ENCODE data around the gene ZMIZ1.

Gene ZMIZ1

GRCh38 chr10:79053481-79054202, 15.1 kb upstream of the ZMIZ1 start:
- DNase-seq, result no peak

GRCh38 chr10:79054203-79055099, 14.3 kb upstream of the ZMIZ1 start:
- DNase-seq, result no peak

GRCh38 chr10:79055100-79055782, 13.5 kb upstream of the ZMIZ1 start:
- DNase-seq, result no peak

- DNase-seq, result no peak
These were observed 12.9 kb upstream of the ZMIZ1 start for GRCh38 chr10:79055892-79056291.

DNA sequence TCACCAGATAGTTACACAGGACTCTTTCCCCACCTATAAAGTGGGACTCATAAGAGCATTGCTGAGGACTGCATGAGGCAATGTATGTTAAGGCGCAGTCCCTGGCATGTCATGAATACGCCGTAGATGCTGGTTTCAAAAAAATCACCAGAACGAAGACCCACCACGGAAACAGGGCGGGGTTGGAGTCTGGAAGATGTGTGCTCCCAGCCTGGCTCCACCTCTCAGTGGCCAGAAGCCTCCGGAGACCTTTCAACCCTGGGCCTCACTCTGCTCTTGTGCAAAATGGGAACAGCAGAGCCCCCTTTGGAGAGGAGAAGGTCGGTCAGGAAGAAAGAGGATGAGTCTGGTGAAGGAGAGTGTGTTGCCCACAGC, 12.4 kb upstream of the ZMIZ1 start:
- DNase-seq, result no peak

DNA sequence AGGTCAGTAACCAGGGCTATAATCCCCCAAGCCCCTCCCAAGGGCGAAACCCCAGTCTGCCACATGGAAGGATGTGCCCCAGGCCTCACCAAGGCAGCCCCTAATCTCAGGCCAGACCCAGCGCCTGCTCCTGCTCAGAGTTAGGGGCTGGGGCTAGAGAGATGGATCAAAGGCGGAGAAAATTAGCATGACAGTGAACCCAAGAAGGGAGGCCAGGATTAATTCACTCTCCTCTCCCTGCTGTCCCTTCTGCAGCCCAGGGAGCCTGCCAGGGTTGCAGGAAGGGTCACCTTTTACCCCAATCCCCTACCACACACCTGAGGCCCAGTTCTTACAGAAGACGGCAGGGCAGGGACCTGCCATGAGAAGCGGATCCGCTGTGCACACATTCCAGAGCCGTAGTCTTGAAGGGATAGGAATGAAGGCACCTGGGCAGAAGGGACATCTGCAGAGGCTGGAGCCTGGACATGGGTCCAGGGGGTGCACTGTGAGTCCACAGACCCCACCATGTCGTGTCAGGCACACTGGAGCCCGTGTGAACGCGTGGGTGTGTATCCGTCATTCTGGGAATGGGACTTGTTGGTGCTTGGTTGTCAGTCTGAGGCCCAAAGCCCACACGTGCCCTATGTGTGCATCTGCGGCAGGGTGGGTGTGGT, 11.9 kb upstream of the ZMIZ1 start:
- DNase-seq, result no peak

- no peak for DNase-seq
These were observed 11.1 kb upstream of the ZMIZ1 start for GRCh38 chr10:79057481-79058275.

GRCh38 chr10:79058899-79059841, 9.6 kb upstream of the ZMIZ1 start:
- DNase-seq, result no peak

GRCh38 chr10:79059859-79060379, 8.8 kb upstream of the ZMIZ1 start:
- no peak for DNase-seq

DNA sequence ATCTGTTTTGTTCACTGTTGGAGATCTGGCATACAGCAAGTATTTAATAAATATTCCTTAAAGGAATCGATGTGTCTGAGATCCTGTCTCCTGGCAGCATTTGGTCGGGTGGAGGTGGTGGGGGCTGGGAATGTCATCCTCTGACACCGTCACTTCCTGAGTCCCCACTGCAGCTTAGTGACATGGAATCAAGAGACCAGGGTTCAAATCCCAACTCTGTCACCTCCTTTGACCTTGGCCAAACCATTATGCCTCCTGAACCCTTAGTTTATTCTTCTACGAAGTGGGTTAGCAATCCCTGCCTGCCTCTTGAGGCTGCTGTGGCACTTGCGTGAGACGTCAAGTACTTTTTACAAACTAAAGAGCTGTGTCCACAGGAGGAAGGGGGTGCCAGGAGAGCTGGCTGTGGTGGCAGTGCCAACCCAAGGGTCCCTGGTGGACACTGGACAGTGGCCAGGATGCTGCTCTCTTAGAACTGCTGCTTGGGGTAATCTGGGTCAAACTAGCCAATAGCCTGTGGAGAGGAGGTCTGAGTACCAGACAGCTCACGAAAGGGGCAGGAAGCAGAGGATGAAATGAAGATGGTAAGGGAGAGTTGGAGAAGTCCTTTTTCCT, 8.0 kb upstream of the ZMIZ1 start:
- DNase-seq, result no peak

GRCh38 chr10:79061441-79062315, 7.1 kb upstream of the ZMIZ1 start:
- no peak for DNase-seq

- DNase-seq, result no peak
These were observed 5.7 kb upstream of the ZMIZ1 start for GRCh38 chr10:79063071-79063491.

GRCh38 chr10:79063661-79064492, 4.9 kb upstream of the ZMIZ1 start:
- DNase-seq, result no peak

- DNase-seq, result no peak
These were observed 3.6 kb upstream of the ZMIZ1 start for GRCh38 chr10:79065091-79065551.

DNA sequence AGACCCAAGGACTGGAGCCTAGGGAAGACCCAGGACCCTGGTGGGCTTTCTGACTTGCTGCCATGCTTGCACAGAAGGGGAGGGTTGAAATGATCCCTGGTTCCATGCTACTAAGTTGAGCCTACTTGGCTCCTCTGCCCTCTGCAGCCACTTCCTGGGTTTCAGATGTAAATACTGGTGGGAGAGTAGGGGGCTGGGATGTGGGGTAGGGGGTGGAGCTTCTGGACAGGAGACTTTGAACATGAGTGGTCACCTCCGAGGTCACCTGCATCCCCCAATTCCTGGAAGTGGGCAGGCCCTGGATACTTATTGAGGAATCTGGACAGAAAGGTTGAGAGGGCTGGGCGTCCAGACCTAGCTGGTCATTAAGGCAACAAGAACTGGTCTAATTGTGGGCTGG, 2.9 kb upstream of the ZMIZ1 start:
- DNase-seq, result no peak

DNA sequence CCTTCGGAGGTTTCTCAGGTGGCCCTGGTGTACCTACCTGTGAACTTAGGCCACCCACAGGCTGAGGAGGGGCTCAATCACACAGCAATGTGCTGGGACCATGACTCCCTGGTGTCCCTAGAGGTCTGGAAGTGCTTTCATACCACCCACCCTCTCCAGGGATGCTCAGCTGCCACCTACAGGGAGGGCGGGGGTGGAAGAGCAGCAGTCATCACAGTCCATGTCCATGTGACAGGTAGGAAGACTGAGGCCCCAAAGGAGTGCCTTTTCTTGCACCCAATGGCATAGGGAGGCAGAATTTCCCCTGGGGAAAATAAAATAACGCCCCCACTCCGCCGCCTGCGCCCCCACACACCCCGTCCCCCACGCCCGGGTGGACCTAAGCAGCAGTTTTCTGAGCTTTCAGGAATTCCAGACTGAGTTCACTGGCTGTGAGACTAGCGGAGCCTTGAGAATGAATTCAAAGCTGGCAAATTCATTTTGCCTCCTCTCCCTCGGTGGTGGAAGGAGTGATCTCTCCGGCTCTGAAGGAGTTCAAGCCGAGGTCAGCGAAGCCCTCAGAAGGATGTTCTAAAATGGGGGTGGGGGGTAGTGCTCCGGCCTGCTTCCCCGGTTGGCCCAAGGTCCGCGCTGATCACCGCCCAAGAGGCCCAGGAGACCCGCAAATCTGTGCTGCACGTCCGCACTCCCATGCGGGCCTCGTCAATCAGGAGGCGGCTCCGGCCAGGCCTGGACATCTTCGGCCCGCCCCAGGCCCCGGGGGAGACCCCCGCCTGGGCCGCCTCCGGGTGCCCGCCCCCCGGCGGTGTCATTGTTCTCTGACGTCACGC, 2.1 kb upstream of the ZMIZ1 start:
- peak; percentile 65 for DNase-seq
